Astrocyte (in vitro differentiated cells and primary cell): Measurements from ENCODE around the gene DYNC2I2. TPM values are rescaled to one million over a fixed set of nuclear protein-coding genes. Genes with fewer than 3 reads are reported as not detected.
"Not testable (repeated sequence)": the region's sequence is repeated elsewhere in the genome, so short reads cannot be mapped to it uniquely, and the experiment has no call there.

Experiments used
- DNase-seq: peaks from one replicate; pipeline ENCODE4 v3.0.0-alpha.2; 2010; ENCODE audit warnings: low read depth
- FAIRE-seq: peaks from 2 replicates; lab custom pipeline; 2011; peaks lifted over from hg19 to GRCh38; lab: Jason Lieb, UNC
- H2AFZ ChIP-seq: 2 replicates; pipeline ENCODE4 v1.6.0; 2012; ENCODE audit warnings: low read depth, low read length, inconsistent platforms
- H3K27ac ChIP-seq: 2 replicates; pipeline ENCODE4 v1.5.1; 2011; ENCODE audit warnings: low read depth, low read length, inconsistent platforms
- H3K27me3 ChIP-seq: 2 replicates; pipeline ENCODE4 v1.6.0; 2011; ENCODE audit warnings: low read length, inconsistent platforms; ENCODE audit not compliant: insufficient read depth
- H3K36me3 ChIP-seq: 2 replicates; pipeline ENCODE4 v1.5.1; 2011; ENCODE audit warnings: low read length, inconsistent platforms; ENCODE audit not compliant: insufficient read depth
- H3K4me1 ChIP-seq: 2 replicates; pipeline ENCODE4 v1.5.1; 2011; ENCODE audit warnings: low read length, inconsistent platforms; ENCODE audit not compliant: insufficient read depth
- H3K4me2 ChIP-seq: 2 replicates; pipeline ENCODE4 v1.6.0; 2012; ENCODE audit warnings: low read length, inconsistent platforms
- H3K4me3 ChIP-seq: 2 replicates; pipeline ENCODE4 v1.5.1; 2011; ENCODE audit warnings: low read depth, mild to moderate bottlenecking, low read length, inconsistent platforms; ENCODE audit not compliant: insufficient read depth
- H3K79me2 ChIP-seq: 2 replicates; pipeline ENCODE4 v1.6.0; 2012; ENCODE audit warnings: mild to moderate bottlenecking, low read length, inconsistent platforms; ENCODE audit not compliant: insufficient read depth
- H3K9ac ChIP-seq: 2 replicates; pipeline ENCODE4 v1.6.0; 2012; ENCODE audit warnings: mild to moderate bottlenecking, low read length, inconsistent platforms
- H3K9me3 ChIP-seq: 2 replicates; pipeline ENCODE4 v1.5.1; 2012; ENCODE audit warnings: low read depth, mild to moderate bottlenecking, low read length, inconsistent platforms; ENCODE audit not compliant: insufficient read depth
- H4K20me1 ChIP-seq: 2 replicates; pipeline ENCODE4 v1.6.0; 2012; ENCODE audit warnings: low read length, inconsistent platforms; ENCODE audit not compliant: insufficient read depth
- H3K27ac Mint-ChIP-seq: one replicate; pipeline ENCODE4 v1.8.0; 2021; ENCODE audit warnings: mild to moderate bottlenecking, mixed read lengths; ENCODE audit not compliant: unreplicated experiment
- H3K27me3 Mint-ChIP-seq: one replicate; pipeline ENCODE4 v1.8.0; 2021; ENCODE audit warnings: low read depth, mixed read lengths; ENCODE audit not compliant: unreplicated experiment
- H3K36me3 Mint-ChIP-seq: one replicate; pipeline ENCODE4 v1.8.0; 2021; ENCODE audit warnings: low read depth, mixed read lengths; ENCODE audit not compliant: unreplicated experiment
- H3K4me1 Mint-ChIP-seq: one replicate; pipeline ENCODE4 v1.8.0; 2021; ENCODE audit warnings: low read depth, mixed read lengths; ENCODE audit not compliant: unreplicated experiment
- H3K4me3 Mint-ChIP-seq: one replicate; pipeline ENCODE4 v1.8.0; 2021; ENCODE audit warnings: mild to moderate bottlenecking, moderate library complexity, mixed read lengths; ENCODE audit not compliant: unreplicated experiment
- H3K9me3 Mint-ChIP-seq: one replicate; pipeline ENCODE4 v1.8.0; 2021; ENCODE audit warnings: mild to moderate bottlenecking, mixed read lengths; ENCODE audit not compliant: unreplicated experiment
- total RNA-seq: library from RNA; stranded (reverse); gene quantifications from 2 replicates; pipeline ENCODE4 v1.2.1, GENCODE V29; 2021

DYNC2I2 gene
- total RNA-seq, 1 donor from 2014 or later = 20.6 TPM

GRCh38 chr9:128585155-128585554 lies 71.5 kb downstream of the DYNC2I2 start:
- H3K36me3 ChIP-seq = peaks cover 83% of the 10 kb centered on the region
- H4K20me1 ChIP-seq = peaks cover 67% of the 10 kb centered on the region
- not testable (repeated sequence) for H3K79me2 ChIP-seq, H3K4me1 ChIP-seq, DNase-seq, H3K4me3 Mint-ChIP-seq, H2AFZ ChIP-seq, H3K4me2 ChIP-seq, H3K4me1 Mint-ChIP-seq, H3K27ac ChIP-seq, H3K27me3 Mint-ChIP-seq, H3K27me3 ChIP-seq, H3K9me3 ChIP-seq, H3K4me3 ChIP-seq, FAIRE-seq, H3K9me3 Mint-ChIP-seq, H3K27ac Mint-ChIP-seq, H3K9ac ChIP-seq
- peaks cover 34% of the 10 kb centered on the region for H3K36me3 Mint-ChIP-seq

Other genes starting within 250 kb of the DYNC2I2 start
- 66.1 and 99.8 TPM in 2 replicates for gene CERCAM, start 236.0 kb downstream of the DYNC2I2 start, total RNA-seq
- gene ODF2, start 200.8 kb downstream of the DYNC2I2 start, total RNA-seq = 26.2 and 28.1 TPM in 2 replicates
- gene GLE1, start 152.1 kb downstream of the DYNC2I2 start, total RNA-seq = 15.0 and 17.5 TPM in 2 replicates
- 523 and 604 TPM in 2 replicates for gene SPTAN1, start 104.3 kb downstream of the DYNC2I2 start, total RNA-seq
- gene SET, start 32.4 kb upstream of the DYNC2I2 start, total RNA-seq = 361 and 397 TPM in 2 replicates
- 2.3 and 3.1 TPM in 2 replicates for gene PKN3, start 45.7 kb upstream of the DYNC2I2 start, total RNA-seq
- 21.8 and 23.7 TPM in 2 replicates for gene ZDHHC12, start 67.3 kb upstream of the DYNC2I2 start, total RNA-seq
- 31.0 and 31.9 TPM in 2 replicates for gene ZER1, start 115.1 kb upstream of the DYNC2I2 start, total RNA-seq
- gene TBC1D13, start 130.4 kb upstream of the DYNC2I2 start, total RNA-seq = 24.3 and 26.5 TPM in 2 replicates
- 17.8 and 18.6 TPM in 2 replicates for gene ENDOG, start 161.7 kb upstream of the DYNC2I2 start, total RNA-seq
- gene SPOUT1, start 172.9 kb upstream of the DYNC2I2 start, total RNA-seq = 19.5 and 24.6 TPM in 2 replicates
- 9.3 and 10.1 TPM in 2 replicates for gene KYAT1, start 225.1 kb upstream of the DYNC2I2 start, total RNA-seq
- gene LRRC8A, start 225.3 kb upstream of the DYNC2I2 start, total RNA-seq = 103 and 104 TPM in 2 replicates